Hepatocyte (in vitro differentiated cells): ENCODE results near the gene PRDM5. TPM values are rescaled to one million over a fixed set of nuclear protein-coding genes. Genes with fewer than 3 reads are reported as not detected.

ENCODE experiments used
- DNase-seq: peaks from one replicate; pipeline ENCODE4 v3.0.0-alpha.2; 2016; ENCODE audit warnings: low spot score
- H2AFZ ChIP-seq: fragments of 200-600 bp; sonication (generic); 2 replicates; pipeline ENCODE4 v1.6.0; 2016; ENCODE audit warnings: antibody characterized with exemption, mild to moderate bottlenecking
- H3K27ac ChIP-seq: fragments of 200-600 bp; sonication (generic); 2 replicates; pipeline ENCODE4 v1.5.1; 2016; ENCODE audit warnings: mild to moderate bottlenecking
- H3K27me3 ChIP-seq: fragments of 200-600 bp; sonication (generic); 2 replicates; pipeline ENCODE4 v1.6.1; 2016
- H3K36me3 ChIP-seq: fragments of 200-600 bp; sonication (generic); replicated peaks from 2 replicates; pipeline ENCODE4 v1.5.1; 2016; ENCODE audit warnings: low read depth; ENCODE audit not compliant: insufficient read depth
- H3K4me1 ChIP-seq: fragments of 200-600 bp; sonication (generic); 2 replicates; pipeline ENCODE4 v1.5.1; 2016; ENCODE audit warnings: mild to moderate bottlenecking, moderate library complexity; ENCODE audit not compliant: insufficient read depth
- H3K4me2 ChIP-seq: fragments of 200-600 bp; sonication (generic); 2 replicates; pipeline ENCODE4 v1.6.0; 2016
- H3K4me3 ChIP-seq: fragments of 200-600 bp; sonication (generic); 2 replicates; pipeline ENCODE4 v1.5.1; 2016; ENCODE audit warnings: mild to moderate bottlenecking
- H3K79me2 ChIP-seq: fragments of 200-600 bp; sonication (generic); 2 replicates; pipeline ENCODE4 v1.6.0; 2017; ENCODE audit warnings: mild to moderate bottlenecking
- H3K9me2 ChIP-seq: fragments of 200-600 bp; sonication (generic); replicated peaks from 2 replicates; pipeline ENCODE4 v1.6.0; 2017; ENCODE audit warnings: mild to moderate bottlenecking; ENCODE audit not compliant: insufficient read depth
- H3K9me3 ChIP-seq: fragments of 200-600 bp; sonication (generic); 2 replicates; pipeline ENCODE4 v1.5.1; 2016; ENCODE audit warnings: low read depth, mild to moderate bottlenecking
- H4K20me1 ChIP-seq: fragments of 200-600 bp; sonication (generic); 2 replicates; pipeline ENCODE4 v1.6.0; 2016; ENCODE audit warnings: mild to moderate bottlenecking; ENCODE audit not compliant: insufficient read depth, poor library complexity, severe bottlenecking
- EZH2 ChIP-seq: fragments of 200-600 bp; sonication (generic); IDR thresholded peaks from 2 replicates; pipeline ENCODE4 v1.6.1; 2016; ENCODE audit warnings: antibody characterized with exemption, mild to moderate bottlenecking, borderline replicate concordance
- EZH2phosphoT487 ChIP-seq: fragments of 200-600 bp; sonication (generic); IDR thresholded peaks from one replicate; pipeline ENCODE4 v1.6.1; 2018; ENCODE audit warnings: antibody characterized with exemption, mild to moderate bottlenecking, low read depth, moderate library complexity; ENCODE audit not compliant: unreplicated experiment, severe bottlenecking
- WGBS: methylation state at CpG from one replicate; pipeline ENCODE4 v1.1.6; 2016; ENCODE audit warnings: low lambda C conversion rate; ENCODE audit errors: missing lambda C conversion rate; 5-methylcytosine and 5-hydroxymethylcytosine counted together
- polyA plus RNA-seq: library from polyadenylated mRNA; unstranded; fragments of >200 nt; fragmentation: Nextera tagmentation; extraction: Ambion mirVana; gene quantifications from 2 replicates; pipeline ENCODE4 v1.2.1, GENCODE V29; 2016
- total RNA-seq: library from RNA; depleted of rRNA; stranded (reverse); fragments of >200 nt; gene quantifications from 2 replicates; pipeline ENCODE4 v1.2.3, GENCODE V29; 2014
- TF ChIP-seq, protein P1 (sequence below): fragments of 200-600 bp; sonication (generic); IDR thresholded peaks from 2 replicates; pipeline ENCODE4 v1.5.1; 2016; ENCODE audit warnings: antibody characterized with exemption, mild to moderate bottlenecking; ENCODE audit not compliant: poor library complexity

Gene PRDM5
- total and polyA plus RNA-seq, 2 experiments from 2014 or later, result 4.2 to 21.2 TPM

DNA sequence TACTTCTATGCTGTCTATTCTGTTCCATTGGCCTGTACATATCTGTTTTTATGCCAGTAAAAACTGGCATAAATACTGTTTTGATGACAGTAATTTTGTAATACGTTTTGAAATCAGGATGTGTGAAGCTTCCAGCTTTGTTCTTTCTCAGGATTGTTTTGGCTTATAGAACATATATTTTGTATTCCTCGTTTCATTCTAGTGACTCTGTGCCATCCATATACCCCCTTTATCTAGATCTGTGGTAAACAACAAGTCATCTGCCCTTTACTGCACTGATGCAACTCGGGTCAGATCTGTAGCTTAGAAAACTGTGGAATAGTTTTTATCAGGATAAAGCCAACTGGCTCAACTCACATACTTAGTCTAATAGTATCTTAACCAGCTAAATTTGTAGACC, 233.7 kb downstream of the PRDM5 start:
- H3K27ac ChIP-seq, result no peak overlapping the region
- DNase-seq, result no peak
- H3K9me2 ChIP-seq, result no peaks in the 10 kb centered on the region
- H3K27me3 ChIP-seq, result no peaks in the 10 kb centered on the region
- H2AFZ ChIP-seq, result no peak overlapping the region
- WGBS, result 96% methylated on average over 3 of the region's 3 CpGs
- no peak overlapping the region for H3K4me2 ChIP-seq
- H3K79me2 ChIP-seq, result no peaks in the 10 kb centered on the region
- no peak overlapping the region for H3K4me3 ChIP-seq
- H3K36me3 ChIP-seq, result no peaks in the 10 kb centered on the region
- H3K9me3 ChIP-seq, result no peaks in the 10 kb centered on the region
- TF ChIP-seq EZH2phosphoT487 (no peak), EZH2 (no peak)
- TF ChIP-seq, protein P1, sequence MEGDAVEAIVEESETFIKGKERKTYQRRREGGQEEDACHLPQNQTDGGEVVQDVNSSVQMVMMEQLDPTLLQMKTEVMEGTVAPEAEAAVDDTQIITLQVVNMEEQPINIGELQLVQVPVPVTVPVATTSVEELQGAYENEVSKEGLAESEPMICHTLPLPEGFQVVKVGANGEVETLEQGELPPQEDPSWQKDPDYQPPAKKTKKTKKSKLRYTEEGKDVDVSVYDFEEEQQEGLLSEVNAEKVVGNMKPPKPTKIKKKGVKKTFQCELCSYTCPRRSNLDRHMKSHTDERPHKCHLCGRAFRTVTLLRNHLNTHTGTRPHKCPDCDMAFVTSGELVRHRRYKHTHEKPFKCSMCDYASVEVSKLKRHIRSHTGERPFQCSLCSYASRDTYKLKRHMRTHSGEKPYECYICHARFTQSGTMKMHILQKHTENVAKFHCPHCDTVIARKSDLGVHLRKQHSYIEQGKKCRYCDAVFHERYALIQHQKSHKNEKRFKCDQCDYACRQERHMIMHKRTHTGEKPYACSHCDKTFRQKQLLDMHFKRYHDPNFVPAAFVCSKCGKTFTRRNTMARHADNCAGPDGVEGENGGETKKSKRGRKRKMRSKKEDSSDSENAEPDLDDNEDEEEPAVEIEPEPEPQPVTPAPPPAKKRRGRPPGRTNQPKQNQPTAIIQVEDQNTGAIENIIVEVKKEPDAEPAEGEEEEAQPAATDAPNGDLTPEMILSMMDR, result no peak
- peaks cover 15% of the 10 kb centered on the region for H3K4me1 ChIP-seq
- no peaks in the 10 kb centered on the region for H4K20me1 ChIP-seq

DNA sequence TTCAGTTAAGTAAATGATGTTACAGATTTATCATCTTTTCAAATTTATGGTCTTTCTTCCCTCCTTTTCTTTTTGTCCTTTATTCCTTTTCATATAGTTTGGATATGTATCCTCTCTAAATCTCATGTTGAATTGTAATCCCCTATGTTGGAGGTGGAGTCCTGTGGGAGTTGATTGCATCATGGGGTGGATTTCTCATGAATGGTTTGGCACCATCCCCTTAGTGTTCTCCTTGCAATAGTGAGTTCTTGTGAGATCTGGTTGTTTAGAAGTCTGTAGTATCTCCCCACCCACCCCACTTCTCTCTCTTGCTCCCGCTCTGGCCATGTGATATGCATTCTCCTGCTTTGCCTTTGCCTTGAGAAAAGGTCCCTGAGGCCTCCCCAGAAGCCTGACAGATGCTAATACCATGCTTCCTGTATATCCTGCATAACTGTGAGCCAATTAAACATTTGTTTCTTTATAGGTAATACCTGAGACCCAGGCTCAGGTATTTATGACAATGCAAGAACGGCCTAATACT, 236.7 kb downstream of the PRDM5 start:
- Histone ChIP-seq H3K27me3 (no peaks in the 10 kb centered on the region), H3K79me2 (no peaks in the 10 kb centered on the region), H3K27ac (no peak overlapping the region), H2AFZ (no peak overlapping the region), H3K9me3 (no peaks in the 10 kb centered on the region), H3K36me3 (no peaks in the 10 kb centered on the region), H3K9me2 (no peaks in the 10 kb centered on the region), H3K4me3 (no peak overlapping the region), H4K20me1 (no peaks in the 10 kb centered on the region), H3K4me2 (no peak overlapping the region), H3K4me1 (no peaks in the 10 kb centered on the region)
- TF ChIP-seq, protein P1, result no peak
- TF ChIP-seq EZH2 (no peak), EZH2phosphoT487 (no peak)
- 84% methylated on average over 2 of the region's 2 CpGs for WGBS
- DNase-seq, result no peak

DNA sequence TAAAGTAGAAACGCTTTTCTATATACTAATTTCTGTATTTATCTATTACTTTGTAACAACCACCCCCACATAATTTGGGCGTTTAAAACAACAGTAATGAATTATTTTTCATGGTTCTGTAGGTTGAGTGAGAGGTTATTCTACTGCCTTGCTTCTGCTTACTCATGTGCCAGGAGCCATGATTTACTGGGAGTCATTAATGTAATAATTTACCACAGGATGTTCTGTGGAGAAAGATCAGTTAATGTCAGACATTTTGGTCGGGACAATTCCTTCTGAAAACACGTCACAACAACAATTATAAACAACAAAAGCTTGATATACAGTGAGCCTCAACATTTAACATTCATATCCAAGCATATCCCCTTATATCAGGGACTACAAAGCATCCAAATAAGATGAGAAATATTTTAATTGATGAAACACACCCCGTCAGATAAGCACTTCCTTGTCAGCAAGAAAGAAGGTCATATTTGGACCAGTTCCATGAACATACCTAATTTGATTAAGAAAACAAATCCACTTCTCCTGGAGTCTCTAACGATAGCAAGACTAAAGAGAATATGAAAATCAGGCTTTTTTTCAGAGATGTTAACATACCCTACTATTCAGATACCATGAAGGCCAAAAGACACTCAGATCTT, 238.5 kb downstream of the PRDM5 start:
- H3K4me3 ChIP-seq, result no peak overlapping the region
- no peaks in the 10 kb centered on the region for H3K9me2 ChIP-seq
- H2AFZ ChIP-seq, result no peak overlapping the region
- H3K4me1 ChIP-seq, result no peaks in the 10 kb centered on the region
- H3K27me3 ChIP-seq, result no peaks in the 10 kb centered on the region
- TF ChIP-seq EZH2 (no peak), EZH2phosphoT487 (no peak)
- TF ChIP-seq, protein P1, result no peak
- no peaks in the 10 kb centered on the region for H4K20me1 ChIP-seq
- H3K36me3 ChIP-seq, result no peaks in the 10 kb centered on the region
- no peaks in the 10 kb centered on the region for H3K79me2 ChIP-seq
- H3K4me2 ChIP-seq, result no peak overlapping the region
- no peaks in the 10 kb centered on the region for H3K9me3 ChIP-seq
- no peak for DNase-seq
- WGBS, result 85% methylated on average over 6 of the region's 6 CpGs
- no peak overlapping the region for H3K27ac ChIP-seq
